Activated naive CD4-positive, alpha-beta T cell (primary cell): ENCODE measurements around the gene UXS1.
"Not testable (repeated sequence)": the region's sequence is repeated elsewhere in the genome, so short reads cannot be mapped to it uniquely, and the experiment has no call there.

ENCODE experiments used
- DNase-seq, 4 experiments: peaks; one replicate each; lab custom pipeline; 2025; lab: John Stamatoyannopoulos, UW

UXS1 gene

GRCh38 chr2:106160786-106161261, 33.3 kb downstream of the UXS1 start:
- DNase-seq: peak in 3 of 4 experiments; percentile 5 to 28 (median 20)

GRCh38 chr2:106159866-106160785, 34.0 kb downstream of the UXS1 start:
- peak in 2 of 4 experiments; percentile 24 to 46 for DNase-seq

GRCh38 chr2:106158871-106159270, 35.2 kb downstream of the UXS1 start:
- peak in 1 of 4 experiments; percentile 8 for DNase-seq

- no peak for DNase-seq
Measured at GRCh38 chr2:106158131-106158530, 36.0 kb downstream of the UXS1 start.

- DNase-seq: no peak
Measured at GRCh38 chr2:106157416-106157815, 36.7 kb downstream of the UXS1 start.

- DNase-seq: no peak
Measured at GRCh38 chr2:106156305-106157296, 37.5 kb downstream of the UXS1 start.

GRCh38 chr2:106153781-106154180, 40.3 kb downstream of the UXS1 start:
- no peak for DNase-seq

- DNase-seq: no peak
Measured at GRCh38 chr2:106147665-106148064, 46.4 kb downstream of the UXS1 start.

- no peak for DNase-seq
Measured at GRCh38 chr2:106147159-106147558, 46.9 kb downstream of the UXS1 start.

GRCh38 chr2:106144621-106145331, 49.3 kb downstream of the UXS1 start:
- DNase-seq: no peak

- no peak for DNase-seq
Measured at GRCh38 chr2:106143495-106144215, 50.4 kb downstream of the UXS1 start.

GRCh38 chr2:106142683-106143082, 51.4 kb downstream of the UXS1 start:
- no peak for DNase-seq

GRCh38 chr2:106140913-106141312, 53.2 kb downstream of the UXS1 start:
- DNase-seq: no peak

GRCh38 chr2:106140113-106140512, 54.0 kb downstream of the UXS1 start:
- no peak for DNase-seq

GRCh38 chr2:106139238-106139935, 54.7 kb downstream of the UXS1 start:
- DNase-seq: no peak

- no peak for DNase-seq
Measured at GRCh38 chr2:106138543-106139237, 55.4 kb downstream of the UXS1 start.

- DNase-seq: no peak
Measured at GRCh38 chr2:106137731-106138521, 56.2 kb downstream of the UXS1 start.

- not testable (repeated sequence) for DNase-seq
Measured at GRCh38 chr2:106131192-106131591, 62.9 kb downstream of the UXS1 start.
